Natural killer cell (primary cell): Measurements from ENCODE around the gene GIT2. TPM values are rescaled to one million over a fixed set of nuclear protein-coding genes. Genes with fewer than 3 reads are reported as not detected.

Source experiments
- ATAC-seq, 3 donors: fragments of 150-1000 bp in 2 of 3; fragments of 200-7000 bp in 1 of 3; cut with Tn5 transposase; 1 replicate in 1 of 3; 2 replicates in 2 of 3; pipeline ENCODE4 v1.10.0; 2021; ENCODE audit warnings: mild to moderate bottlenecking in 2 of 3, moderate library complexity in 2 of 3
- DNase-seq, 2 donors: peaks; one replicate each; pipeline versions ENCODE4 v3.0.0 to v3.0.0-alpha.2; 2013 to 2021; ENCODE audit warnings: mixed read lengths in 1 of 2
- H3K27ac ChIP-seq: one replicate; pipeline ENCODE4 v1.5.1; 2013; ENCODE audit warnings: mild to moderate bottlenecking, low read length
- H3K27me3 ChIP-seq: one replicate; pipeline ENCODE4 v1.6.1; 2013; ENCODE audit warnings: low read length; ENCODE audit not compliant: control insufficient read depth, insufficient read depth
- H3K36me3 ChIP-seq: one replicate; pipeline ENCODE4 v1.6.1; 2013; ENCODE audit warnings: low read length; ENCODE audit not compliant: control insufficient read depth, insufficient read depth
- H3K4me1 ChIP-seq: one replicate; pipeline ENCODE4 v1.6.1; 2013; ENCODE audit warnings: low read length; ENCODE audit not compliant: control insufficient read depth, insufficient read depth
- H3K4me3 ChIP-seq: one replicate; pipeline ENCODE4 v1.5.1; 2013; ENCODE audit warnings: low read length
- H3K9me3 ChIP-seq: one replicate; pipeline ENCODE4 v1.6.1; 2013; ENCODE audit warnings: low read length; ENCODE audit not compliant: control insufficient read depth, insufficient read depth
- H3K27ac Mint-ChIP-seq, 2 donors: one replicate each; pipeline ENCODE4 v1.8.0; 2022; ENCODE audit warnings: mild to moderate bottlenecking in 2 of 2, mixed read lengths in 2 of 2, moderate library complexity in 1 of 2
- H3K27me3 Mint-ChIP-seq, 2 donors: one replicate each; pipeline ENCODE4 v1.8.0; 2022; ENCODE audit warnings: low read depth in 2 of 2, mixed read lengths in 2 of 2
- H3K36me3 Mint-ChIP-seq: one replicate; pipeline ENCODE4 v1.8.0; 2022; ENCODE audit warnings: mixed read lengths
- H3K4me1 Mint-ChIP-seq, 2 donors: one replicate each; pipeline ENCODE4 v1.8.0; 2022; ENCODE audit warnings: mixed read lengths in 2 of 2
- H3K4me3 Mint-ChIP-seq: one replicate; pipeline ENCODE4 v1.8.0; 2022; ENCODE audit warnings: mild to moderate bottlenecking, moderate library complexity, mixed read lengths
- H3K9me3 Mint-ChIP-seq, 2 donors: one replicate each; pipeline ENCODE4 v1.8.0; 2022; ENCODE audit warnings: mixed read lengths in 2 of 2
- CTCF ChIP-seq: fragments of 200-600 bp; IDR thresholded peaks from one replicate; pipeline ENCODE4 v1.8.0; 2022; ENCODE audit warnings: antibody characterized with exemption
- WGBS: methylation state at CpG from one replicate; pipeline ENCODE4 v1.1.7; 2013; ENCODE audit warnings: missing lambda C conversion rate; ENCODE audit not compliant: insufficient coverage; 5-methylcytosine and 5-hydroxymethylcytosine counted together
- intact Hi-C: fragments of 100-400 bp; cut with micrococcal nuclease; formaldehyde crosslinking; loops from one replicate; pipeline ENCODE4 v1.14.2; 2022
- total RNA-seq, 4 donors: library from RNA; stranded (reverse); fragments of 120-200 nt in 1 of 4; gene quantifications; one replicate each; pipeline versions ENCODE4 v1.2.3 to v1.2.4, GENCODE V29; 2013 to 2022

GIT2 gene
- total RNA-seq, 3 donors from 2014 or later (not counting 1 experiment from before 2014, with no cell fraction given), result 98.8 to 118 (median 117) TPM

DNA sequence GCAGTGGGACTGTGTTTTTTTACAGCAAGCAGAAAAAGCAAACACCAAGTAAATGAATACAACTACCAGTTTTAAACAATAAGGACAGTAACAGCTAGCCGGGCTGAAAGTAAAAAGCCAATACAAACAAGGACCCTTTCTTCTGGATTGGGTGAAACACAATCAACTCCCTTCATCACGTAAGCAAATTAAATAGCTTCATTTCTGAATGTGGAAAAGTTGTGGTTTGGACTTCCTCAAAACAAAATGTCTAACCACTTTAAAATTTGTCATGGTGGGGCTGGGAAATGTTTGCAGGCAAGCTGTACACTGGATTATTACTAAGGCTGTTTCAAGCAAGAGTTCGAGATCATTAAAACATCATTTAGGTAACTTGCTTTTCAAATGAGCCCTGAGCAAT, 48.6 kb downstream of the GIT2 start:
- peaks cover 56% of the 10 kb centered on the region for H3K36me3 Mint-ChIP-seq

GRCh38 chr12:109946913-109947312, 49.3 kb downstream of the GIT2 start:
- no peaks in the 10 kb centered on the region for H3K9me3 Mint-ChIP-seq
- Histone ChIP-seq H3K27me3 (no peaks in the 10 kb centered on the region), H3K27ac (no peak overlapping the region), H3K9me3 (no peaks in the 10 kb centered on the region), H3K4me3 (no peak overlapping the region), H3K36me3 (peaks cover 64% of the 10 kb centered on the region), H3K4me1 (peaks cover 13% of the 10 kb centered on the region)
- peaks cover 31 to 32% of the 10 kb centered on the region in 2 donors for H3K4me1 Mint-ChIP-seq
- WGBS, result 97% methylated on average over 9 of the region's 9 CpGs
- H3K27ac Mint-ChIP-seq, result peak overlapping the region; percentile 76 to 80
- no peak overlapping the region for H3K4me3 Mint-ChIP-seq
- intact Hi-C loops, result no loop called here
- H3K27me3 Mint-ChIP-seq, result no peaks in the 10 kb centered on the region
- ATAC-seq (no peak), DNase-seq (no peak)
- TF ChIP-seq CTCF, result no peak
- H3K36me3 Mint-ChIP-seq, result peaks cover 50% of the 10 kb centered on the region

More for the DNA sequence above, 48.6 kb downstream of the GIT2 start:
- DNase-seq (no peak), ATAC-seq (no peak)
- Histone ChIP-seq H3K4me1 (peaks cover 13% of the 10 kb centered on the region), H3K36me3 (peaks cover 68% of the 10 kb centered on the region), H3K9me3 (no peaks in the 10 kb centered on the region), H3K4me3 (no peak overlapping the region), H3K27ac (no peak overlapping the region), H3K27me3 (no peaks in the 10 kb centered on the region)
- Mint-ChIP-seq H3K27ac (peak overlapping the region; percentile 76 to 80), H3K27me3 (no peaks in the 10 kb centered on the region), H3K4me3 (no peak overlapping the region), H3K9me3 (no peaks in the 10 kb centered on the region), H3K4me1 (peaks cover 32 to 36% of the 10 kb centered on the region in 2 donors)
- no peak for TF ChIP-seq CTCF
- WGBS, result 25% methylated on average over 2 of the region's 3 CpGs
- intact Hi-C loops, result no loop called here

DNA sequence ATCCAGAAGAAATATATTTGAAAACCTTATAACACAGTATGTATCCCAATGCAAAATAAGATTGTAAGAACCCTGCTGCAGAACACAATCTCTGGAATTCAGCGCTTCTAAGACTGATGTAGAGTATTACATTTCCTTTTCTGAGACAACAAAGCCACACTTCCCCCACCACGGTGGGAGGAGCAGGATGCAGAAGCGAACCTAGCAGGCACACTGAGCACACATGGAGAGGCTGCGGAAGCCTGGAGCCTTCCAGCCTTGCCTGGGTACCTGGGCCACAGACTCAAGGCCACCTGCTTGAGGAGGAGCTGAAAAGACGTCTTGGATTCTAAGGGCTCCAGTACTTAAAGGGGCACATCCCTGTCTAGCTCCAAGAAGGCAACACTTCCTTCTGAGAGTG, 49.7 kb downstream of the GIT2 start:
- DNase-seq, result peak in 1 of 2 donors; percentile 10
- H3K4me3 Mint-ChIP-seq, result no peak overlapping the region

More for the DNA sequence above, 49.7 kb downstream of the GIT2 start:
- Histone ChIP-seq H3K27me3 (no peaks in the 10 kb centered on the region), H3K4me1 (peaks cover 13% of the 10 kb centered on the region), H3K36me3 (peaks cover 60% of the 10 kb centered on the region), H3K27ac (no peak overlapping the region), H3K9me3 (no peaks in the 10 kb centered on the region), H3K4me3 (no peak overlapping the region)
- H3K36me3 Mint-ChIP-seq, result peaks cover 46% of the 10 kb centered on the region
- 30% methylated on average over 5 of the region's 5 CpGs for WGBS
- peak overlapping the region; percentile 76 to 80 for H3K27ac Mint-ChIP-seq
- TF ChIP-seq CTCF, result no peak
- no peaks in the 10 kb centered on the region for H3K9me3 Mint-ChIP-seq
- intact Hi-C loops, result no loop called here
- H3K4me1 Mint-ChIP-seq, result peaks cover 31 to 32% of the 10 kb centered on the region in 2 donors
- no peaks in the 10 kb centered on the region for H3K27me3 Mint-ChIP-seq
- no peak for ATAC-seq
